ENCODE measurements around the gene PPP4R1.

Gene PPP4R1

GRCh38 chr18:9627642-9628041 lies 13.3 kb upstream of the PPP4R1 start:
- no peak overlapping the region for H3K4me3 ChIP-seq (ENCODE audit: low read depth, low read length)
- DNase-seq (ENCODE audit: low read depth) = no peak
- TF ChIP-seq POLR2A (IDR thresholded peaks at IDR 0.05; ENCODE audit: extremely low read depth, insufficient read length) (no peak), MAX (IDR thresholded peaks at IDR 0.05; ENCODE audit: low read depth, low read length) (no peak), CTCF (IDR thresholded peaks at IDR 0.05; ENCODE audit: low read depth, low read length) (no peak), MYC (IDR thresholded peaks at IDR 0.05; ENCODE audit: low read depth, low read length) (no peak)

- no peak overlapping the region for H3K4me3 ChIP-seq (ENCODE audit: low read depth, low read length)
- DNase-seq (ENCODE audit: low read depth) = no peak
- TF ChIP-seq MYC (IDR thresholded peaks at IDR 0.05; ENCODE audit: low read depth, low read length) (no peak), CTCF (IDR thresholded peaks at IDR 0.05; ENCODE audit: low read depth, low read length) (no peak), POLR2A (IDR thresholded peaks at IDR 0.05; ENCODE audit: extremely low read depth, insufficient read length) (no peak), MAX (IDR thresholded peaks at IDR 0.05; ENCODE audit: low read depth, low read length) (no peak)
Measured at GRCh38 chr18:9619990-9620389, 5.6 kb upstream of the PPP4R1 start.

- peak; percentile 16 for DNase-seq (ENCODE audit: low read depth)
- H3K4me3 ChIP-seq (ENCODE audit: low read depth, low read length) = no peak overlapping the region
- TF ChIP-seq POLR2A (IDR thresholded peaks at IDR 0.05; ENCODE audit: extremely low read depth, insufficient read length) = no peak
- no peak for TF ChIP-seq MYC (IDR thresholded peaks at IDR 0.05; ENCODE audit: low read depth, low read length)
- TF ChIP-seq CTCF (IDR thresholded peaks at IDR 0.05; ENCODE audit: low read depth, low read length) = no peak
- TF ChIP-seq MAX (IDR thresholded peaks at IDR 0.05; ENCODE audit: low read depth, low read length) = no peak
Measured at GRCh38 chr18:9619545-9619944, 5.2 kb upstream of the PPP4R1 start.

GRCh38 chr18:9619056-9619455 lies 4.7 kb upstream of the PPP4R1 start:
- H3K4me3 ChIP-seq (ENCODE audit: low read depth, low read length) = no peak overlapping the region
- no peak for DNase-seq (ENCODE audit: low read depth)
- TF ChIP-seq MAX (IDR thresholded peaks at IDR 0.05; ENCODE audit: low read depth, low read length) (no peak), POLR2A (IDR thresholded peaks at IDR 0.05; ENCODE audit: extremely low read depth, insufficient read length) (no peak), CTCF (IDR thresholded peaks at IDR 0.05; ENCODE audit: low read depth, low read length) (no peak), MYC (IDR thresholded peaks at IDR 0.05; ENCODE audit: low read depth, low read length) (no peak)

GRCh38 chr18:9617006-9617542 lies 2.7 kb upstream of the PPP4R1 start:
- DNase-seq (ENCODE audit: low read depth) = peak; percentile 46
- TF ChIP-seq CTCF (IDR thresholded peaks at IDR 0.05; ENCODE audit: low read depth, low read length) (no peak), MYC (IDR thresholded peaks at IDR 0.05; ENCODE audit: low read depth, low read length) (no peak), POLR2A (IDR thresholded peaks at IDR 0.05; ENCODE audit: extremely low read depth, insufficient read length) (no peak), MAX (IDR thresholded peaks at IDR 0.05; ENCODE audit: low read depth, low read length) (no peak)
- no peak overlapping the region for H3K4me3 ChIP-seq (ENCODE audit: low read depth, low read length)

Data from NB4 (cell line).